Limb (tissue), 2 donors: ENCODE results near the gene HMCN1.

Experiments
- DNase-seq, 2 donors: peaks; one replicate each; pipeline ENCODE4 v3.0.0-alpha.2; 2016; ENCODE audit errors: extremely low spot score in 2 of 2

HMCN1 gene

DNA sequence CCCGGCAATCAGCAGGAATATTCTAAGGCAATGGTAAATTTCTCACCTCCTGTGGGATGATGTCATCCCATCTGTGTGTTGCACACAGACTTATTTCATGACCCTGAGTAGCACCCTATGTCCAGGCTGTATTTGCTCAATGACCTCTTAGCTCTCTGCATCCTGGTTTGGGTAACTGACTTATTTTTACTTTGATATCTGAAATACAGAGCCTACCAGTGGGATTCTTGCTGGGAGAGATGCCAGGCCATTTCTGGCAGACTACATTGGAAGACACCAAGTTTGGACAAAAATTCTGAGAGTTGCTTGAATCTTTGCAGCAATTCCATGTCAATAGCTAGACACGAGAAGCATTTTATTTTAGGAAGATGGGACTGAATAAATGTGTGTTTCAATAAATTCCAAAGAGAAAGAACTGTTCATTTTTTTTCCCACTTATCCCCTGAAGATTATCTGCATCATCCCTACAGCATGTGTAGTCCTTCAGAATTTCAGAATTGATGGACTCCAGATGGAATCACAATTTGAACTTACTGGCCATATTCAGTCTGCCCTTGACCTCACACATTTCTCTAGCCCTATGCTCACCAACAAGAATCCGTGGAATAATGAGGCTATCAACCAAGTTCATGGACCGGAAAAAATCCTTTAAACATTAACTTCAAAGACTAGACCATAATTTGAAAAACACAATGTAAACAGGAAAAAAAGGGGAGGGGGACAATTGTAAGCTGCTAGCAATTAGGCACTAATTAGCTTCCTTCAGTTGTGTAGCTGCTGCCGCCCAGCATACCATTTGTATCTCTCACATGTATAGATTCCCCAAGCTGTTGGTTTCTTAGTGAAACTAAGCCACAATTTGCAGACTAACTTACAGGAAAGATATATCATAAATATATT lies 226.5 kb downstream of the HMCN1 start:
- peak in 1 of 2 donors; percentile 32 for DNase-seq

DNA sequence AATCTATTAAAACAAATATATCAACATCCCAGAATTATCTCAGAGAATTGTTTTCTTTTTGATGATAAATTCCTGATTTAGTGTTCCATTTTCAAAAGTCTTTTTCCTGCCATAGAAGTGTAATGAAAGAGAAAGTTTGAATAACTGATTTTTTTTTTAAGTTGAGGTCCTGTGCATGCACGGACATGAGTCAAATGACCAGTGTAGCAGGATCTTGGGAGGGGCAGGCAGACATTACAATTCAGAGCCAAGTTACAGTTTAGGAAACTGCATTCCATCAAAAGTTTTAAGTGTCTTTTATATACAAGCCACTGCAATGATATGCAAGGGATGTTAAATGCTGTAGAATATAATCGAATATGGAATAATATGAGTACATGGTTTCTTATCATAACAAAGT lies 227.5 kb downstream of the HMCN1 start:
- DNase-seq: no peak

DNA sequence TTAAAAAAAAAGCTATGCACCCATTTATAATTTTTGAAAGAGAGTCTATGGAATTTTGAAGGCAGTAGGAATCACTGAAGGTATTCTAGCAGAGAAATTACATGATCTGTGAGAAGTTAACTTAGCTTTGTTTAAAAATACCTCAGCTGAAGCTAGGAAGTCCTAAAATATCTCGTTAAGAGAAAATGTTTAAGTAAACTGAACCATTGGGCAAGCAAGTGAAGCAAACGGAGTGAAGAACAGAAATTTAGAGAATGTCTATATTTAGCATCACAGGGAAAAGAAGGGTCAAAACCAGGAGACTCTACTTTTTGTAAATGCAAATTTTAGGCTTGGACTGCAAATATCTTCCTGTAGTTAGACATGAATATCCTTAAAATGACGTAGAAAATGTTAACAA lies 230.8 kb downstream of the HMCN1 start:
- no peak for DNase-seq

DNA sequence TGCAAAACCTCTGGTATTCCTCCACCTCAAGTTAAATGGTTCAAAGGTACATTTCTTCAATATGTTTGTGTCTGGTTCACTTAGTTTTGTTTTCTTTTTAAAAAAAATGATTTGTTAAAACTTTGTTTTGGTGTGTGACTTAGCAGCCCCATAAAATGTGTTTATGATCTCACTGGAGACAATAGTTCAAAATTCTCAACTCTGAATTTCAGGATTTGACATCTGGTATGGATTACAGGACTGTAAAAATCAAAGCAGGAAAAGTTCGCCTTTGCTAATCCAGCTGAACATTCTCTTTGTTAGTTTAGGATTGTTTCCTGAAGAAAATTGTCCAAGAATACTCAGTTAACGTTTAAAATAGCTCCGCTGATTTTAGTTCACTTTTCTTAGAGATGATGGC lies 231.7 kb downstream of the HMCN1 start:
- DNase-seq: peak in 1 of 2 donors; percentile 55

DNA sequence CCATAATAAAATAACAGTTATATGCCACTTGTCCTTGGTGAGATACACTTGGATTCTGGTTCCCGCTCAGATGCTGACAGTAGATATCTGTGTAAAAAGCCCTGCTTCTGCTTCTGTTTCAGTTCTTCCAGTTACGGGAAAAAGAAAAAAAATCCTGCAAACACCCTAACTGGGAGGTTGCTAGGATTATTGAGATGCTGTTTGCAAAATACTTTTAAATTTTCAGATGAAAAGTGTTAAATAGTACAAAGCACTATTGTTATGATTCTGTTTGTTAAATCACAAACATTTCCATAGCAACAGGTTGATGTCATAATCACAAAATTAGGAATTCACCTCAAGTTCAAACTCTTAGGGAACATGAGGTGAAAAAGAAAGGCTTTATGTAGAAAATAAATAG lies 232.3 kb downstream of the HMCN1 start:
- no peak for DNase-seq

DNA sequence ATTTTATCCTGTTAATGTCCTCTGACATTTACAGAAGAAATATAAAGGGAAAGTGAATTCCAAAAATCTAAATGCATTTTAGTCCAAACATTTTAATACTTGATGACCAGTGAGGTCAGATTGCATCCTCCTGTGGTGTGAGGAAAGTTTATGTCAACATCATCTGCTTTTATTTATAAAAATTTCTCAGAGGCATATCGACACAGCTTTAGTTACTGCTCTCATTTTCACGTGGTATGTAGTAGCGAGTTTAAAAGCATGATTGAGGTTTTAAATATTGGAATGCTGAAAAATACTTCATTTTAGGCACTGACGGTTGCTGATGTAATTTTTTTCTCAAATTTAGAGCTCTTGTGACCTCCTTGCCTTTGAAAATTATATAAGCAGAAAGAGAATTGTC lies 234.8 kb downstream of the HMCN1 start:
- DNase-seq: no peak

DNA sequence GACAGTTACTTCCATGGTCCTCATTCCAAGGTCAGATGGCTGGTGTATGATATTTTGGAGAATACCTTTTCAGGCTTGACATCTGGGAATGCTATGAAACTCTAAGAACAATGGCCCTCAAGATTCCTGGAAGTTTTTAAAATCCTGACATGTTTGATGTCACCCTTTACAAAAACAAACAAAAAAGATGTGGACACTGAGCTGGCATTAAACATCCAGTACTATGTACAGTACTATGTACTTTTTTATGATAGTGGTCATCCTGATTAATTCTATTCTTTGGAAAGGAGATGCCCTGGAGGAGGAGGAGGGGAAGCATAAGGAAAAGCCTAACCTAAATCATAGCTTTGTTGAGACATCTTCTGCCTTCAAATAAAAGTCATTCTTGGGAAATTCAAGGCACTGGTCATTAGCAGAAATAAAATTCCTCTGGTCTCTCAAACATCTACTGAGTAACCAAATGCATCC lies 235.4 kb downstream of the HMCN1 start:
- DNase-seq: no peak

DNA sequence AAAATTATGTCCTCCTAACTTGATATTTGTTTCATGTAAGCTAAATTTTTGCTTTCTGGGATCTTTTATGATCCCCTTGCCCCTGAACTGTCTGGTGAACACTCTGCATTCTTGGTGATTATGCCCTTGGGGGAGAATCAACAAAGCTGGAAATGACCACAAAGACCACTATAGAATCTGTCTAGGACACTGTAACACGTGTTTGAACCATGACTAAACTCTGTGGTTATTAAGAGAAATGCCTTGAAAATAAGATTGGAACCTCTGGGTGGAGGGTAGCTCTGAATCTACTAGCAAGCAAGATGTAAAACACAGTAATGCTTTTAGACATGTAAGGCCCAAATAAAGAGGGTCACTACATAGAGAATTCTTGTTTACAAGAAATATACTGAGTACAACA lies 237.5 kb downstream of the HMCN1 start:
- no peak for DNase-seq

DNA sequence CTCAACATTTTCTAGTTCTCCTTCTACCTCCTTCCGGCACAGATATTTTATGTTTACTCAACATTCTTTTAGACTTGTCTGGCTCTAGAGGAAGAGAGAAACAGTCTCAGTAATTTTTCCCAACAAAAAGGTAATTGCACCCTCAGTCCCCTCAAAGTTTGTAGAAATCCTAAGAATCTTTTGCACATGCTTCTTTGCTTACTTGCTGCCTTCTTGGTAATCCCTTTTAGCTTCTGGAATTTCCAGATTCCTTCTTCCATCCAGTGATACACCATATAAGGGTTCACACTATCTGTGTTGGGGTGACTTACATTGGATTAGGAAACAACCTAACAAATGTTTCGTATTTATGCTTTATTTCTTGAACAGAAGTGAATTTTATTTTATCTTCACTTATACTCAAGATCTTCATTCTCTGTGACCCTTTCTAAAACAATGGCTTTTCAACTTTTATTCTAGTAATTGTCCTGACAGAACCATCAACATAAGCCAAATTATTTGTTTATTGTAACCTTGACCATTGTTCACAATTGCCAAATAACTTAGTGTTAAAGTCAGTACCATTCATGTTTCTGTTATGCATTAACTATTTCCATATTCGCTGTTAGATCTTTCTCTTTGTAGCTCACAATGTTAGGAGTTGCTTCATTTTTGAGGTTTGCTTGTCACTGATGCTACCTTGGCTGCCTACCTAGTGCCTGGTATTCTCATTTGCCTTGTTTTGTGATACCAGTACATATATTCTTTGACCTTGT lies 238.1 kb downstream of the HMCN1 start:
- DNase-seq: no peak

DNA sequence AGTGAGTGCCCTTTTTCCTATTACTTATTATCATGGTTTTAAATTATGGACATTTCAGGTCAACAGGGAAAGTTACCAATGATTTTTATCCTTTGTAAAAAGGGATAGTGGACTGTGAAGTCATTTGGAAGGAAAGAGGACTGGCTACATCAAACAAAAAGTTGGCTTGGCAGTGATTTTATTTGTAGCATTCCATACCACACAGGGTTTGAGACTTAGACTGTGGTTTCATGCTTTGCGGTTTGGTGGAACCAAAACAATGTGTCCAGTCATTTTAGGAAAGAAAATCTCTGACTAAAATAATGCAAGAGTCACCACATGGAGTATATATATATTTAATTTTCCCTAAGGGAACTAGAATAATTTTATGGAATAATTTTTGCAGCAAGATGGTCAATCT lies 239.5 kb downstream of the HMCN1 start:
- no peak for DNase-seq

DNA sequence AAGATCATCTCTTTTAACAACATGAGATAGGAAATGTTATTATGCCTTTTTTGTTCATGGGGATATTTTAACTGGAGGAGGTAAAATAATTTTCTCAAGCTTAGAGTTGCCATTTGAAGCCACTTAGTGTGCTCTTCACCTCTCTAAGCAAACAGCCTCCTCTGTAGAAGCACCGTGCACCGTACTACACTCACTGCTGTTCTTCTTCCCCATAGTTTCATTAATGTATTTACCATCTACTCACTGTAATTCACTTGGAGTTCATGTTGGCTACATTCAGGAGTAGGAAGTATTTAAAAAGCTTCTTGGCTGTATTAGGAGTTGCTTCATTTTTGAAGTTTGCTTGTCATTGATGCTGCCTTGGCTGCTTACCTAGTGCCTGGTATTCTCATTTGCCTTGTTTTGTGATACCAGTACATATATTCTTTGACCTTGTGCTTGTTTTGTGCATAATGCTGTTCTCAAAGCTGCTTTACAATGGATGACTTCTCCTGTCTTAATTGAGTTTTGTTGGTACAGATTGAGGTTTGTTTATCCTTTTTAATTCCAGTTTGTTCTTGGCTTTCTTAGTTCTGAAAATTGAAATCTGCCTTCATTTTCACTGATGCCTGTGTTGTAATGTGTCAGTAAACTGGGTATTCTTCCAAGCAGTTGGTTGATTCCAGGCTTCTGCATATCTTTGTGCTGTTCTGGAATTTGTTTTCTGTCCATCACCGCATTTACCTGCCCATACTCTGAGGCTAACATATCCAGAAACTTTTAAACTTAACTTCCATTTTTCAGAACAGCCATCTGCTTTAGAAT lies 240.4 kb downstream of the HMCN1 start:
- DNase-seq: no peak

DNA sequence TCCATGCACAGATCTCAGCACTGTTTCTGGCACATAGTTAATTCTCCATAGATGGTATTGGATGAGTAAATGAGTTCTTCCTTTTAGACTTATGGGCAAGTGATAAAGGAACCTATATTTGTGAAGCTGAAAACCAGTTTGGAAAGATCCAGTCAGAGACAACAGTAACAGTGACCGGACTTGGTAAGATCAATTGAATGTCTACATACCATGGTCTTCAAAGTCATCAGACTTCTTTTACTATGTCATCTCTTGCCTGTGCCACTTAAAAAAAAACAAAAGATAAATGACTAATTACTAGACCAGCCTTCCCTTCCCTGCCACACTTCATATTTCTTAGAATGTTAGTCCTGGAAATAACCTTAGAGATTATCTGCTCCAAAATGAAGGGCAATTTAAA lies 246.7 kb downstream of the HMCN1 start:
- DNase-seq: no peak

DNA sequence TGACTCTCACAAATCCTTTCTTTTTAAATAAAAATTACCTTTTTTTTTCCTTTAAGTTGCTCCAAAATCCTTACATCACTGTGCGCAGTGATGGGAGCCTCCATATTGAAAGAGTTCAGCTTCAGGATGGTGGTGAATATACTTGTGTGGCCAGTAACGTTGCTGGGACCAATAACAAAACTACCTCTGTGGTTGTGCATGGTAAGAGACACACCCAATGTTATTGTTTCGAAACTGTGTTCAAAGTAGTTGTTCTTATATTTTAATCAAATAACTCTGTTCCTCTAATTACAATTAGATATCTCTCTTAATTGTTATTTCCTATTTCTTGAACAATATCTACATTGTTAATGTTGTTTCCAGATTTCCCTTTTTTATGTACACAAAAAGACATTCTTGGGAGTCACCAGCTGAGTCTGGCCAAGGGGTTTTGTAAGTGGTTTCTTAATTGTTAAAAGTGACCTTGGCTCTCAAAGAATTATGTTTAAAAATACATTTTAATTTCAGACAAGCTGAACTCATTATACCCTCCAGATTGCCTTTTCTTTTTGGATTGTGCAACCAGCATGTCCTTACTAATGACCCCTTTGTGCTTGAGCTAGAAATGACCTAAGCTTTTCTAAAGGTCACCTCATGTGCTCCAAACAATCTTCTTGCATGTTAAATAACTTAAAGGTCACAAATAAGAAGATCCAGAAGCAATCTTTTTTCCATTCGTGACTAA lies 250.1 kb downstream of the HMCN1 start:
- DNase-seq: no peak

DNA sequence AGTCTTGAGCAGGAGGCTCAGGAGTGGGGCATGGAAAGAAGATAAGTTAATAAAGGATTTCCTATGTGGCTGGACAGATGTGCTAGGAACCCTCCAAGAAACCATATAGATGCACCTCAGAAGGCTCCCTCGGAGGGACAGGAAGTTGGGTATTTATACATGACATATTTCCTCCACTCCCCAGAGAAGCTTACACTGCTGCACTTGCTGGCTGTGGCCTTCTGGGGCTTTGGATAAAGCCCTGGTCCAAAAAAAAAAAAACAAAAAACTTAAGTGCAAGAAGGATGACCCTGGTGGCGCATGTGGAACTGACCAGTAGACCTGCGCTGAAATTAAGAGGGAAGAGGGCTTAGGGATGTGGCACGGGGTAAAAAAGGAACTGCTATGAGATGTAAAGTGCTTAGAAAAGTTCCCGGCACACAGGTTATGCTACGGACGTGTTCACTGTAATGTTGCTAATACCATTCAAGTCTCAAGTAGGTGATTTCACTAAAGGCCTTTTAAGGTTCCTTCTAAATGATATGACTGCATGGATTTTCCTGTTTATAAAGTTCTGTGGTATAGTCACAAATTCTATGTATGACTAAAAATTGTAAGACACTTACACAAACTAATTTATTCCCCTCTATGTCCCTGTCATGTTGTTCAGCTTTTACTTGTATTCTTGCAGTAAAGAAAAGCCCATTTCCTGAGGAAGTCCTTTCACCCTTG lies 253.6 kb downstream of the HMCN1 start:
- no peak for DNase-seq

DNA sequence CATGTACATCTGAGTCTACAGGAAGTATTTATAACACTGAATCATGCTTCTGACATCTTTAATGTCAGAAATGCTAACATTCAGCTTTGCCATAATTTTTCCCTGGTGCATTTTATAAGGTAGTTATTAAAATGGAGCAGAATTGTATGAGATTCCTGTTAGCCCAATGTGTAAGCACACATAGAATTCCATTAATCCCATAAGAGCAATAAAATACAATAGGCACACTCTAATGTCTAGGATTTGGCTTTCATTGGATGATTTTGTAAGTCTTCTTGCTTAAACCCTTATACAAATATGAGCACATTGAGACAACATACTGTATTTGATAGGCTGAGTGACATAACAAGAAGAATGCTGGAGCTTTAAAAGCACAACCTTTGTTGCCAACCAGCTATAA lies 256.4 kb downstream of the HMCN1 start:
- no peak for DNase-seq

DNA sequence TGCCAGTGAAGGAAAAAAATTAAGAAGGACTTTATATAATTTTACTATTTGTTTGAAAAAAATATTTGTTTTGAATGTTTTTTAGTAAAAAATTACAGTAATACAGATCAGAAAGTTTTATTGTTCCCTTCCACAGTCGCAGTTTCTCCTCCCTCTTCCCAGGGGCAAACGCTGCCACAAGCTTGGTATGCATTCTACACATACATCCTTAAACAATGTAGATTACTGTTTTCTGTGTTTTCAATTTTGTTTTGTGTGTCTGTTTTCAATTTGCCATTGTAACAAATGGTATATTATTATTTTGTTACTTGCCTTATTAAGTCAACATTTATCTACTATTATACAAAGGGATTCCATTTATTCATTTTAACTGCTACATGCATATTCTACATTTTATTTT lies 257.1 kb downstream of the HMCN1 start:
- DNase-seq: no peak

DNA sequence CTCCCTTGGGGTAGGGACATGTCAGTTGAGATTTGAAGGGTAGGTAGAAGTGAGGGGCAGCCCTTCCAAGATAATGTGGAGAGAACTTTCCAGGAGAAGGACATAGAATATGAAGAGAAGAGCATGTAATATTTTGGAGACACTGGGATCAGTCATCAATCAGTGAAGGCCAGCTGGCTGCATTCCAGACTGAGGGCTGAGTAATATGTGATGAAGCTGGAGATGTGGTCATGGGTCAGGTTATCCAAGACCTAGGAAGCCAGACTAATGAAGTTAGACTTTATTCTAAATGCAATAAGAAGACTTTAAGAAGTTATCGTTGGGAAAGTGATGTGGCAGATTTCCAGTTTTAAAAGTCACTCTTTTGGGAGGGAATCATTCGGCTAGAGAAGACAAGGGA lies 262.0 kb downstream of the HMCN1 start:
- DNase-seq: no peak

DNA sequence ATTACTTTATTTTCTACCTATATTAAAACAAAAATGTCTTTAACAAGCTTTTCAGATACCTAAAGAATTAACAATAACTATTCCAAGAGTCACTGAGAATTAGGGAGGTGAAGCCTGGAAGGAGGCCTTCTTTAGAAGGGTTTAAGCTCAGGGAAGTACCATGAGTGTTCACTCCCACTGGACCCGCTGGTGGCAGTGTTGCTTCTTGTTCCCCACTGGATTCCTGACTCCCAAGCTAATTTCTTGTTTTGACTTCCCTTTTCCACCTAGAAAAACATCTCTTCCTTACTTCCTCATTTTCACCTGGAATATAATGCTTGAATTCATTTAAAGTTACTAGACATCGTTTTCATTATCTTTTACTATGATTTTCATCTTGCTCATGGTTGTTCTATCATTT lies 264.2 kb downstream of the HMCN1 start:
- no peak for DNase-seq

DNA sequence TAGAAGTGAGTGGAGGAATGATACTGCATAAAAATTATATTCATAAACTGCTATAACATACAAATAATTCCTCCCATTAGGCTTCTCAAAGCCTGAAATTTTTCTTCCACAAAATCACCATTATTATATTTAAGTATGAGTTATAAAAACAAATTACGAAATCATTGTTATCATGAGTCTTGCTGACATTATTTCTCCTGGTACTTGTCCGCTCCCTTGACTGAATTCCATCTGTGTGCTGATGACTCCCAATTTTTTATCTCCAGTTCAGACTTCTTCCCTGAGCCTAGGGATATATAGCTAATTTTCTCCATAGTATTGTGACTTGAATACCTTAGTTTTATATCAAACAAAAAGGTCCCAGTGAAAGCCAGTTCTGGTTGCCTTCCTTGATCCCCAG lies 268.2 kb downstream of the HMCN1 start:
- no peak for DNase-seq

DNA sequence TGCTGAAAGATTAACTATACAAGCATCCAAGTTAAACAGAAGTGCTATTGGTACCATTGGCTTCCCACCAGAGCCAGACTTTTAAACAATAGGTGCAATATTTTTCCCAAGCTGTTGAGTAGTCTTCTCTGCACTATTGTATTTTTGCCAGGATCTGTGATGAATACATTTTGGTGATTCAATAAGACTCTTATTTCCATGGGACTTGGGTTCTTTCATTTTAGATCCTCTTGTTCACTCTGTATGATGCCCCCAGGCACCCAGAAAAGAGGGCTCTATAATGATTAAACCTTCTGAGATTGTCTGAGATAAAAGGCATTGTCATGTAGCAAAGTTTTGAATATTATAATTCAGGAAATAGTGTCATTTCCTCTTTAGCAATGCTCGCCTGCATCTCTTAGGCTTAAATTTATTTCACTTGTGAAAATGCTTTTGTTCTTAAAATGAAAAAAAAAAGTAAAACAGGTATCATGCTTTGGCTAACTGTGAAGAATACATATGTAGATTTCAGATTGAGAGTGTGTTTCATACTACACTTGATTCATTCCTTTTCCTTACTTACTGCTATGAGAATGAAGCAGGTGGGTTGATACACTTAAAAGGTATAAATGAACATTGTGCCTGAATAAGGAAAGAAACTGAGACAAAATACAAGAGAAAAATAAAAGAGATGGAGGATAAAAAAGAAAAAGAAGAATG lies 275.0 kb downstream of the HMCN1 start:
- DNase-seq: no peak
